ENCODE results near the gene DENND11. TPM values are rescaled to one million over a fixed set of nuclear protein-coding genes. Genes with fewer than 3 reads are reported as not detected.

Gene DENND11
- total and polyA plus RNA-seq, 2 of the 4 experiments (the other 2 are of a cell fraction) = 2.9 to 5.0 TPM

GRCh38 chr7:141709749-141710148 lies 7.8 kb upstream of the DENND11 start:
- H3K18ac ChIP-seq (ENCODE audit: low read depth, low read length) = no peak overlapping the region
- H2BK20ac ChIP-seq (ENCODE audit: low read depth, low read length) = no peak overlapping the region
- H3K9ac ChIP-seq (ENCODE audit: low read depth, low read length) = no peak overlapping the region
- H3K9me3 ChIP-seq (ENCODE audit: control insufficient read depth, insufficient read depth, low read length) = no peaks in the 10 kb centered on the region
- H4K5ac ChIP-seq (ENCODE audit: low read depth, low read length) = no peak overlapping the region
- H3K9me1 ChIP-seq (ENCODE audit: insufficient read depth, low read length) = no peaks in the 10 kb centered on the region
- no peak overlapping the region for H2AFZ ChIP-seq (replicated peaks; ENCODE audit: low read length, poor library complexity)
- POLR2A ChIA-PET (ENCODE audit: unreplicated experiment) = no interaction called here
- no peak overlapping the region for H2BK120ac ChIP-seq (ENCODE audit: low read depth, low read length)
- TF ChIP-seq CTCF (conservative IDR thresholded peaks at IDR 0.05; ENCODE audit: low read depth, low read length) = no peak
- in situ Hi-C loops (cut with MboI; ENCODE audit: low sequenced_read_pairs) = no loop called here
- H2BK15ac ChIP-seq (ENCODE audit: low read depth, low read length) = no peak overlapping the region
- H4K91ac ChIP-seq (ENCODE audit: insufficient read depth, low read depth, low read length) = no peak overlapping the region
- no peak overlapping the region for H3K4me3 ChIP-seq (ENCODE audit: insufficient read depth, low read depth, low read length)
- no peaks in the 10 kb centered on the region for H4K20me1 ChIP-seq (ENCODE audit: insufficient read depth, low read length)
- no peak overlapping the region for H3K56ac ChIP-seq (ENCODE audit: extremely low read depth, insufficient read depth, low read length)
- H3K27me3 ChIP-seq (ENCODE audit: control insufficient read depth, insufficient read depth, low read length) = no peaks in the 10 kb centered on the region
- H2BK5ac ChIP-seq (ENCODE audit: low read depth, low read length, poor library complexity, severe bottlenecking) = no peak overlapping the region
- no peak overlapping the region for H3K27ac ChIP-seq (ENCODE audit: insufficient read depth, low read length)
- no CpG with 5 or more reads among the region's 4 CpGs for WGBS, 2 experiments (ENCODE audit: extremely low coverage in 2 of 2, insufficient read length in 1 of 2)
- H3K23ac ChIP-seq (ENCODE audit: low read depth, low read length) = no peak overlapping the region
- H3K4me2 ChIP-seq (ENCODE audit: low read depth, low read length) = no peak overlapping the region
- no peak overlapping the region for H2AK5ac ChIP-seq (ENCODE audit: low read depth, low read length)
- dilution Hi-C loops (cut with HindIII; ENCODE audit: low sequenced_read_pairs, unreplicated experiment) = no loop called here
- H3K14ac ChIP-seq (replicated peaks; ENCODE audit: low read depth, low read length) = no peak overlapping the region
- no peaks in the 10 kb centered on the region for H3K79me1 ChIP-seq (ENCODE audit: low read depth in 1 of 2, low read length in 2 of 2)
- no peaks in the 10 kb centered on the region for H3K36me3 ChIP-seq (ENCODE audit: control insufficient read depth, insufficient read depth, low read length)
- ATAC-seq (ENCODE audit: low read depth) (no peak), DNase-seq (no peak)
- no peak overlapping the region for H2AK9ac ChIP-seq (replicated peaks; ENCODE audit: low read depth, low read length, poor library complexity)
- intact Hi-C loops (cut with micrococcal nuclease) = loop anchor here (2.0 kb wide), 1 partner anchor 19 kb away; no protein-coding TSS in a partner anchor
- H4K8ac ChIP-seq (ENCODE audit: low read depth in 2 of 2, low read length in 2 of 2) = no peak overlapping the region
- CTCF ChIA-PET = no interaction called here
- no peaks in the 10 kb centered on the region for H3K4me1 ChIP-seq (ENCODE audit: control insufficient read depth, insufficient read depth, low read length)
- H3K4ac ChIP-seq (ENCODE audit: low read depth, low read length) = no peak overlapping the region
- no TSS peak for BruUV-seq (replicated peaks)

All from IMR-90 (cell line).